ENCODE measurements around the gene EHBP1L1. TPM values are rescaled to one million over a fixed set of nuclear protein-coding genes. Genes with fewer than 3 reads are reported as not detected.

Gene EHBP1L1
- total and polyA plus RNA-seq, 4 donors: 1.1 to 120 (median 10.0) TPM

DNA sequence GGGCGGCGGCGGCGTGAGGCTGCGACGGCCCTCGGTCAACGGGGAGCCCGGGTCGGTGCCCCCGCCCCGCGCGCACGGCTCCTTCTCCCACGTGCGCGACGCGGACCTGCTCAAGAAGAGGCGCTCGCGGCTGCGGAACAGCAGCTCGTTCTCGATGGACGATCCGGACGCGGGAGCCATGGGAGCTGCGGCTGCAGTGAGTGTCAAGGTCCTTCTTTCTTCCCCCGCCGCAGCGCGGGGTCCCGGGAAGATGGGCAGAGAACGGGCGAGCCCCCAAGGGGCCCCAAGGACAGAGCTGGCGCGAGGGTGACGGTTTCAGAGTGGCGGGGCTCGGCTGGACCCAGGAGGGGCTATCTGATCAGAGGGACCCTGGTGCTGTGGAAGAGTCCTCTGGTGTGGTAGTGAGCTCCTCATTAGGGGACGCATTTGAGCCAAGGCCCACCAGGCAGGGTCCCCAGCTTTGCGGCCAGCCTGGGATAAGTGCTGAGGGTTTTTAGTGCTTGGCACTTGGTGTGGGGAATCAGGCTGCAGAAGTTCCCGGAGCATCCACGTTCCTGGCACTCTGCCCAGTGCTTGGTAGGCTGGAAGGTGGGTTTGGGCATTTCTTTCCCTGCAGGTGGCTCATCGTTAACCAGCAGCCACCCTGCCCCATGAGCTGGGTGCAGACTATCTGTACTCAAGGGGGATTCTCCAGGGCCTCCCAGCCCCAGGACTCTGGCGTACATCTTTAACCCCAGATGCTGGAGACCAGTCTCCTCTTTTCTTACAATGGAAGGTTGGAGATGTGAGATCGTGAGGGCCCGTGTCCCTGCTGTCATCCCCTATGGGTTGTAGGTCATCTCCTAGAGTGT, 9.8 kb downstream of the EHBP1L1 start:
- H3K9me3 ChIP-seq (ENCODE audit: control insufficient read depth in 4 of 4, low read length in 3 of 4): no peaks in the 10 kb centered on the region
- H3K4me1 ChIP-seq (ENCODE audit: control insufficient read depth in 4 of 4, insufficient read depth in 4 of 4, low read length in 3 of 4): peaks cover 0 to 4% (median 0%) of the 10 kb centered on the region in 4 donors
- no peak overlapping the region for H3K9ac ChIP-seq (ENCODE audit: low read depth in 1 of 2, low read length in 2 of 2)
- TF ChIP-seq HNF4G (IDR thresholded peaks at IDR 0.05) (no peak), JUND (IDR thresholded peaks at IDR 0.05) (no peak), FOXA1 (IDR thresholded peaks at IDR 0.05) (no peak), HNF4A (conservative IDR thresholded peaks at IDR 0.05) (no peak), MAX (IDR thresholded peaks at IDR 0.05) (no peak), NR2F2 (IDR thresholded peaks at IDR 0.05) (no peak), SP1 (IDR thresholded peaks at IDR 0.05) (no peak), TAF1 (conservative IDR thresholded peaks at IDR 0.05) (no peak), FOXA2 (IDR thresholded peaks at IDR 0.05) (no peak), EGR1 (IDR thresholded peaks at IDR 0.05; ENCODE audit: low read depth in 2 of 2) (no peak), RAD21 (IDR thresholded peaks at IDR 0.05) (no peak), YY1 (IDR thresholded peaks at IDR 0.05) (no peak), RXRA (IDR thresholded peaks at IDR 0.05) (no peak), GABPA (IDR thresholded peaks at IDR 0.05 in 1 of 2, conservative IDR thresholded peaks at IDR 0.05 in 1 of 2) (no peak)
- TF ChIP-seq, protein P1, sequence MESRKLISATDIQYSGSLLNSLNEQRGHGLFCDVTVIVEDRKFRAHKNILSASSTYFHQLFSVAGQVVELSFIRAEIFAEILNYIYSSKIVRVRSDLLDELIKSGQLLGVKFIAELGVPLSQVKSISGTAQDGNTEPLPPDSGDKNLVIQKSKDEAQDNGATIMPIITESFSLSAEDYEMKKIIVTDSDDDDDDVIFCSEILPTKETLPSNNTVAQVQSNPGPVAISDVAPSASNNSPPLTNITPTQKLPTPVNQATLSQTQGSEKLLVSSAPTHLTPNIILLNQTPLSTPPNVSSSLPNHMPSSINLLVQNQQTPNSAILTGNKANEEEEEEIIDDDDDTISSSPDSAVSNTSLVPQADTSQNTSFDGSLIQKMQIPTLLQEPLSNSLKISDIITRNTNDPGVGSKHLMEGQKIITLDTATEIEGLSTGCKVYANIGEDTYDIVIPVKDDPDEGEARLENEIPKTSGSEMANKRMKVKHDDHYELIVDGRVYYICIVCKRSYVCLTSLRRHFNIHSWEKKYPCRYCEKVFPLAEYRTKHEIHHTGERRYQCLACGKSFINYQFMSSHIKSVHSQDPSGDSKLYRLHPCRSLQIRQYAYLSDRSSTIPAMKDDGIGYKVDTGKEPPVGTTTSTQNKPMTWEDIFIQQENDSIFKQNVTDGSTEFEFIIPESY (IDR thresholded peaks at IDR 0.05): no peak
- TF ChIP-seq, protein P2, sequence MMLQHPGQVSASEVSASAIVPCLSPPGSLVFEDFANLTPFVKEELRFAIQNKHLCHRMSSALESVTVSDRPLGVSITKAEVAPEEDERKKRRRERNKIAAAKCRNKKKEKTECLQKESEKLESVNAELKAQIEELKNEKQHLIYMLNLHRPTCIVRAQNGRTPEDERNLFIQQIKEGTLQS (IDR thresholded peaks at IDR 0.05): no peak
- TF ChIP-seq, protein P3, sequence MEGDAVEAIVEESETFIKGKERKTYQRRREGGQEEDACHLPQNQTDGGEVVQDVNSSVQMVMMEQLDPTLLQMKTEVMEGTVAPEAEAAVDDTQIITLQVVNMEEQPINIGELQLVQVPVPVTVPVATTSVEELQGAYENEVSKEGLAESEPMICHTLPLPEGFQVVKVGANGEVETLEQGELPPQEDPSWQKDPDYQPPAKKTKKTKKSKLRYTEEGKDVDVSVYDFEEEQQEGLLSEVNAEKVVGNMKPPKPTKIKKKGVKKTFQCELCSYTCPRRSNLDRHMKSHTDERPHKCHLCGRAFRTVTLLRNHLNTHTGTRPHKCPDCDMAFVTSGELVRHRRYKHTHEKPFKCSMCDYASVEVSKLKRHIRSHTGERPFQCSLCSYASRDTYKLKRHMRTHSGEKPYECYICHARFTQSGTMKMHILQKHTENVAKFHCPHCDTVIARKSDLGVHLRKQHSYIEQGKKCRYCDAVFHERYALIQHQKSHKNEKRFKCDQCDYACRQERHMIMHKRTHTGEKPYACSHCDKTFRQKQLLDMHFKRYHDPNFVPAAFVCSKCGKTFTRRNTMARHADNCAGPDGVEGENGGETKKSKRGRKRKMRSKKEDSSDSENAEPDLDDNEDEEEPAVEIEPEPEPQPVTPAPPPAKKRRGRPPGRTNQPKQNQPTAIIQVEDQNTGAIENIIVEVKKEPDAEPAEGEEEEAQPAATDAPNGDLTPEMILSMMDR (IDR thresholded peaks at IDR 0.05; ENCODE audit: low read depth, low read length, missing input control): no peak
- TF ChIP-seq, protein P4, sequence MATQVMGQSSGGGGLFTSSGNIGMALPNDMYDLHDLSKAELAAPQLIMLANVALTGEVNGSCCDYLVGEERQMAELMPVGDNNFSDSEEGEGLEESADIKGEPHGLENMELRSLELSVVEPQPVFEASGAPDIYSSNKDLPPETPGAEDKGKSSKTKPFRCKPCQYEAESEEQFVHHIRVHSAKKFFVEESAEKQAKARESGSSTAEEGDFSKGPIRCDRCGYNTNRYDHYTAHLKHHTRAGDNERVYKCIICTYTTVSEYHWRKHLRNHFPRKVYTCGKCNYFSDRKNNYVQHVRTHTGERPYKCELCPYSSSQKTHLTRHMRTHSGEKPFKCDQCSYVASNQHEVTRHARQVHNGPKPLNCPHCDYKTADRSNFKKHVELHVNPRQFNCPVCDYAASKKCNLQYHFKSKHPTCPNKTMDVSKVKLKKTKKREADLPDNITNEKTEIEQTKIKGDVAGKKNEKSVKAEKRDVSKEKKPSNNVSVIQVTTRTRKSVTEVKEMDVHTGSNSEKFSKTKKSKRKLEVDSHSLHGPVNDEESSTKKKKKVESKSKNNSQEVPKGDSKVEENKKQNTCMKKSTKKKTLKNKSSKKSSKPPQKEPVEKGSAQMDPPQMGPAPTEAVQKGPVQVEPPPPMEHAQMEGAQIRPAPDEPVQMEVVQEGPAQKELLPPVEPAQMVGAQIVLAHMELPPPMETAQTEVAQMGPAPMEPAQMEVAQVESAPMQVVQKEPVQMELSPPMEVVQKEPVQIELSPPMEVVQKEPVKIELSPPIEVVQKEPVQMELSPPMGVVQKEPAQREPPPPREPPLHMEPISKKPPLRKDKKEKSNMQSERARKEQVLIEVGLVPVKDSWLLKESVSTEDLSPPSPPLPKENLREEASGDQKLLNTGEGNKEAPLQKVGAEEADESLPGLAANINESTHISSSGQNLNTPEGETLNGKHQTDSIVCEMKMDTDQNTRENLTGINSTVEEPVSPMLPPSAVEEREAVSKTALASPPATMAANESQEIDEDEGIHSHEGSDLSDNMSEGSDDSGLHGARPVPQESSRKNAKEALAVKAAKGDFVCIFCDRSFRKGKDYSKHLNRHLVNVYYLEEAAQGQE (IDR thresholded peaks at IDR 0.05): no peak
- H3K4me3 ChIP-seq (ENCODE audit: low read depth in 1 of 3, low read length in 3 of 3): no peak overlapping the region
- no peak for DNase-seq (ENCODE audit: low spot score)
- WGBS: 71% methylated on average over 51 of the region's 51 CpGs
- no peaks in the 10 kb centered on the region for H3K27me3 ChIP-seq (ENCODE audit: control insufficient read depth in 4 of 4, insufficient read depth in 4 of 4, low read length in 3 of 4)
- H3K36me3 ChIP-seq (ENCODE audit: control insufficient read depth in 4 of 4, insufficient read depth in 3 of 4, low read depth in 1 of 4, low read length in 3 of 4): peaks cover 0 to 2% (median under 1%) of the 10 kb centered on the region in 4 donors
- H3K27ac ChIP-seq (ENCODE audit: low read depth in 1 of 2, low read length in 2 of 2): no peak overlapping the region

Data from liver (tissue), 9 donors.